ENCODE measurements around the gene RETN. TPM values are rescaled to one million over a fixed set of nuclear protein-coding genes. Genes with fewer than 3 reads are reported as not detected.

The RETN gene
- total and polyA plus RNA-seq, 2 donors (not counting 3 experiments of a cell fraction or from before 2014, with no cell fraction given), result not detected

GRCh38 chr19:7647156-7647555 is 21.7 kb upstream of the RETN start:
- Histone ChIP-seq H3K9ac (replicated peaks; ENCODE audit: extremely low read depth, insufficient read depth, low read length) (no peak overlapping the region), H3K9me1 (replicated peaks; ENCODE audit: control insufficient read depth, extremely low read depth, insufficient read depth, low read length) (no peaks in the 10 kb centered on the region), H3K36me3 (ENCODE audit: control insufficient read depth in 2 of 2, extremely low read depth in 1 of 2, insufficient read depth in 2 of 2, low read length in 2 of 2) (no peaks in the 10 kb centered on the region), H2AFZ (ENCODE audit: low read depth, low read length) (no peak overlapping the region), H4K20me1 (replicated peaks; ENCODE audit: control insufficient read depth, extremely low read depth, insufficient read depth, low read length) (no peaks in the 10 kb centered on the region), H3K4me3 (replicated peaks in 1 of 3; ENCODE audit: insufficient read depth in 1 of 3, low read depth in 1 of 3, low read length in 3 of 3) (no peak overlapping the region), H3K4me2 (ENCODE audit: insufficient read depth, low read length) (no peak overlapping the region), H3K27ac (ENCODE audit: insufficient read depth, low read depth, low read length) (no peak overlapping the region), H3K4me1 (ENCODE audit: control insufficient read depth, extremely low read depth, insufficient read depth, low read length) (peaks cover 2% of the 10 kb centered on the region), H3K79me2 (ENCODE audit: control insufficient read depth, insufficient read depth, low read length) (no peaks in the 10 kb centered on the region), H3K27me3 (ENCODE audit: control insufficient read depth in 2 of 2, insufficient read depth in 2 of 2, low read length in 2 of 2) (peaks cover 0 to 2% of the 10 kb centered on the region in 2 experiments), H3K9me3 (replicated peaks; ENCODE audit: control insufficient read depth, insufficient read depth, low read length) (no peaks in the 10 kb centered on the region)
- ChIA-PET CTCF (interaction anchor here (1.4 kb wide), 1 partner anchor 34 kb away, joined by 3 read pairs; the partner anchor contains the start of gene TRAPPC5), POLR2A (no interaction called here)
- intact Hi-C loops (cut with micrococcal nuclease), result no loop called here
- dilution Hi-C loops (cut with MboI; ENCODE audit: extremely low pct_ligation_motif_present, low sequenced_read_pairs), result no loop called here
- DNase-seq (ENCODE audit: low read depth, low spot score), result no peak
- BruUV-seq (replicated peaks), result no TSS peak
- no peak for TF ChIP-seq EZH2 (IDR thresholded peaks at IDR 0.05; ENCODE audit: borderline replicate concordance, low read depth, low read length, severe bottlenecking)
- TF ChIP-seq FOS (IDR thresholded peaks at IDR 0.05; ENCODE audit: borderline replicate concordance, insufficient read depth, low read length), result no peak
- TF ChIP-seq GATA2 (IDR thresholded peaks at IDR 0.05; ENCODE audit: insufficient read depth, insufficient read length, low read depth, low read length), result no peak
- TF ChIP-seq JUN (IDR thresholded peaks at IDR 0.05; ENCODE audit: borderline replicate concordance, insufficient read depth, insufficient read length, low read depth), result no peak
- TF ChIP-seq POLR2AphosphoS5 (IDR thresholded peaks at IDR 0.05; ENCODE audit: insufficient read depth, low read depth, low read length), result no peak
- no peak for TF ChIP-seq POLR2A (IDR thresholded peaks at IDR 0.05; ENCODE audit: low read depth, low read length)
- TF ChIP-seq MYC (IDR thresholded peaks at IDR 0.05; ENCODE audit: low read depth, low read length), result no peak
- no peak for TF ChIP-seq CTCF (IDR thresholded peaks at IDR 0.05; ENCODE audit: extremely low read depth in 1 of 2, insufficient read depth in 1 of 2, low read depth in 1 of 2, low read length in 2 of 2)
- TF ChIP-seq MAX (IDR thresholded peaks at IDR 0.05; ENCODE audit: insufficient read depth, insufficient read length), result no peak
- FAIRE-seq, result no peak

Data from endothelial cell of umbilical vein (primary cell).